Sigmoid colon (tissue), 4 donors: ENCODE data around the gene CXCL8.

ENCODE experiments used
- CTCF ChIP-seq, 4 experiments: fragments of 450-650 bp in 3 of 4; fragments of 200-600 bp in 1 of 4; IDR thresholded peaks; one replicate each; pipeline ENCODE4 v1.5.1; 2016 to 2019; ENCODE audit warnings: antibody characterized with exemption in 4 of 4, mild to moderate bottlenecking in 3 of 4, moderate library complexity in 2 of 4
- POLR2AphosphoS5 ChIP-seq, 4 donors: sonication (generic); formaldehyde crosslinking; IDR thresholded peaks; one replicate each; pipeline ENCODE4 v1.6.1; 2017; ENCODE audit warnings: antibody characterized with exemption in 4 of 4

GRCh38 chr4:73731968-73732610 lies 8.3 kb upstream of the CXCL8 start:
- TF ChIP-seq CTCF (IDR thresholded peaks at IDR 0.05) (no peak), POLR2AphosphoS5 (IDR thresholded peaks at IDR 0.05) (peak in 2 of 4 donors; percentile 8 to 54)
